Measurements from ENCODE around the gene HAGHL.
"Not testable (repeated sequence)": the region's sequence is repeated elsewhere in the genome, so short reads cannot be mapped to it uniquely, and the experiment has no call there.

HAGHL gene

DNA sequence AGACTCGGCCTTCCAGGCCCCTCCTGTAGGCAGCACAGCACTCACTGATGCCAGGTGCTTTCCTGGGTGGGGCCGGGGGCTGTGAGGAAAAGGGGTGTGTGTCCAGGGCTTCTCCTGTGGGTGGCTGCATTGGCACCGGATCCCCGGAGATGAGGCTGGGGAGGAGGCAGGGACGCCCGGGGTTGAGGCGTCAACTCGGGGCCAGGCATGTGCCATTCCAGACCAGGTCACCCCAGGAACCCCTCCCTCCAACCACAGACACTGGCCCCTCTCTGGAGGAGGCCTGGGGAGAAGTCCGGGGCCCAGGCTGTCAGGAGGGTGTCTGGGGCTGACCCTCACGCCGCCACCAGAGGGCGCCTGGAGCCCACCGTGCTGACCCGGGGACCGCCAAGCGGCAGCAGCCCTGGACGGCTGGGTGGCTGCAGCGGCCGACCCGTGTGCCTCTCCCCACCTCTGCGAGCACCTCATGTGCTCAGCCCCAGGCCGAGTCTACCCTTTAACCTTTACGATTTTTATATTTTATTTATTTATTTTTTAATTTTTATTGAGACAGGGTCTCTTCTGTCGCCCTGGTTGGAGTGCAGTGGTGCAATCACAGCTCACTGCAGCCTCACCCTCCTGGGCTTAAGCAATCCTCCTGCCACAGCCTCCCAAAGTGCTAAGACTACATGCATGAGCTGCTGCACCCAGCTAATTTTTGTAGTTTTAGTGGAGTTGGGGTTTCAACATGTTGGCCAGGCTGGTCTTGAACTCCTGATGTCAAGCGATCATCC is 15.2 kb upstream of the HAGHL start:
- Histone ChIP-seq H3K9me3 (replicated peaks; ENCODE audit: low read length) (no peaks in the 10 kb centered on the region), H3K27me3 (ENCODE audit: control insufficient read depth, insufficient read depth, low read length) (peaks cover 36% of the 10 kb centered on the region), H3K4me3 (ENCODE audit: low read length) (no peak overlapping the region), H3K36me3 (ENCODE audit: insufficient read depth, low read length) (no peaks in the 10 kb centered on the region), H3K4me2 (ENCODE audit: low read length) (no peak overlapping the region), H3K4me1 (ENCODE audit: control insufficient read depth, insufficient read depth, low read length) (peaks cover 36% of the 10 kb centered on the region), H3K9ac (ENCODE audit: low read depth, low read length) (no peak overlapping the region)

DNA sequence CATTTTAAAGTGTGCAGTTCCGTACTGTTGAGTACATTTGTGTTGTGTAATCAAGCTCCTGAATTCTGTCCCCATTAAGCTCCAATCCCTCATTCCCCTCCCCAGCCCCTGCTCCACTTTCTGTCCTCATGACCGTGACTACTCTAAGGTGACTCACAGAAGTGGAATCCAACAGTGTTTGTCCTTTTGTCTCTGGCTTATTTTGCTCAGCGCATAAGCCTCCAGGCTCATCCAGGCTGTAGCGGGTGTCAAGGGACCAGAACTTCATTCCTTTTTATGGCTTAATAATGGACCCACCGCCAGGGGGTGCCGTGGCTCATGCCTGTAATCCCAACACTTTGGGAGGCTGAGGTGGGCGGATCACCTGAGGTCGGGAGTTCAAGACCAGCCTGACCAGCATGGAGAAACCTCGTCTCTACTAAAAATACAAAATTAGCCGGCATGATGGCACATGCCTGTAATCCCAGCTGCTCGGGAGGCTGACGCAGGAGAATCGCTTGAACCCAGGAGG is 14.1 kb upstream of the HAGHL start:
- H3K36me3 ChIP-seq (ENCODE audit: insufficient read depth, low read length); H3K9me3 ChIP-seq (replicated peaks; ENCODE audit: low read length); H3K9ac ChIP-seq (ENCODE audit: low read depth, low read length); H3K4me2 ChIP-seq (ENCODE audit: low read length); H3K4me3 ChIP-seq (ENCODE audit: low read length): not testable (repeated sequence)
- peaks cover 28% of the 10 kb centered on the region for H3K27me3 ChIP-seq (ENCODE audit: control insufficient read depth, insufficient read depth, low read length)
- peaks cover 36% of the 10 kb centered on the region for H3K4me1 ChIP-seq (ENCODE audit: control insufficient read depth, insufficient read depth, low read length)

DNA sequence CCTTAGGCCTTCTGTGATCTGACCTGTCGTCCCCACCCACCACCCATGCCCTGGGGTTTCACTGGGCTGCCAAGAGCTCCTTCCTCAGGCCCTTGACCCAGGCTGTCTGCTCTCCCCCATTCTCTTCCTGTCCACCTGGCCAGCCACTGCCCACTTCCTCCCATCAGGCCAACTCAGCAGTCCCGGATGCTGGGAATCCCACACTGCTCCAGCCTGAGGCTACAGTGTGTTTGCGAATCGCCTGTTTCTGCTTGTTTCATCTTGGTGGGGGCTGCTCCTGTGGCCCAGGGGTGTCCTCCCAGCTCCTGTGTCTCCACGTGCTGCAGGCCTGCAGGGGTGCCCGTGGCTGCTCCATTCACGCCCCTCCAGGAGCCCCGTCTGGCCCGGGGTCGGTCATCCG is 12.8 kb upstream of the HAGHL start:
- H3K27me3 ChIP-seq (ENCODE audit: control insufficient read depth, insufficient read depth, low read length): peaks cover 15% of the 10 kb centered on the region

DNA sequence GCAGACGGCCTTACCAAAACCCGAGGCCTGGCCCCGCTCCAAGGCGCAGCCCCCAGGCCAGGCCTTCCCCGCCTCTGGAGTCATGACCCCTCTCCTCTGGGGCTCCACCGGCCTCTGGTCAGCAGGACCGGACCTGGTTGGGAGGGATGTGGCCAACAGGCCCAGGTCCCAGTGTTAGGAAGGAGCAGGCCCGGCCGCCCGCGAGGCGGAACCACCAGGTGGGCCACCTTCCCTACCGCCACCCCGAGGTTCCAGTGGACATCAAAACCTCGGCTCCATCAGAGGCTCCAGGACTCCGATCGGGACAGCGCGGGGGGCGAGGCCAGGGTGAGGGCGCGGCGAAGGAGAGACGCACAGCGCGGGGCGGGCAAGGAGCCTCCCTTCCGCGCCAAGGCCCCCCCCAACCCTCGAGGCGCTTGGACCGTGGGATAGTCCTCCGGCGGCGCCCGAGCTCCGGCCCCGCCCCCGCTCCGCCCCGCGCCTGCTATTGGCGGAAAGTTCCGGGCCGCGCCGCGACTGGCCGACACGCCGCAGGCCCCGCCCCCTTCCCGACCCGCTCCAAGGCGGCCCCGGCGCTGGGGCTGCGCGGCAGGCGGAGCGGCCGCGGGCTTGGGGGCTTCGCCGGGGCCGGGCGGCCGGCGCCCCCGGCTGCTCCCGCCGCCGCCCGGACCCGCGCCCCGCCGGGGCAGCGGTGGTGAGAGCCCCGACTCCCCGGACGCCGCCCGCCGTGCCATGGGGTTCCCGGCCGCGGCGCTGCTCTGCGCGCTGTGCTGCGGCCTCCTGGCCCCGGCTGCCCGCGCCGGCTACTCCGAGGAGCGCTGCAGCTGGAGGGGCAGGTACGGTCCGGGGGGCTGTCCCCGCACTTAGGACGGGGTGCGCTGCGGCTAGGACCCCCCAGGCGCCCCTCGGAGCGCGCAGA is 12.1 kb upstream of the HAGHL start, which contains the start of gene METRN:
Gene METRN (plus strand): TSS at position 561 of the 919 bp plus-strand sequence. CDS start 172 bp downstream, at position 733.
- peak within 1 kb of the TSS; percentile 97 for H3K4me2 ChIP-seq (ENCODE audit: low read length)
- peak within 1 kb of the TSS; percentile 69 for H3K9ac ChIP-seq (ENCODE audit: low read depth, low read length)
- peaks cover 37% of the 10 kb centered on the region for H3K4me1 ChIP-seq (ENCODE audit: control insufficient read depth, insufficient read depth, low read length)
- H3K4me3 ChIP-seq (ENCODE audit: low read length): peak within 1 kb of the TSS; percentile 75
- H3K27me3 ChIP-seq (ENCODE audit: control insufficient read depth, insufficient read depth, low read length): peaks cover 11% of the 10 kb centered on the region
- no peaks in the 10 kb centered on the region for H3K9me3 ChIP-seq (replicated peaks; ENCODE audit: low read length)
- no peaks in the 10 kb centered on the region for H3K36me3 ChIP-seq (ENCODE audit: insufficient read depth, low read length)

More for the DNA sequence above, 12.8 kb upstream of the HAGHL start:
- Histone ChIP-seq H3K9ac (ENCODE audit: low read depth, low read length) (no peak overlapping the region), H3K36me3 (ENCODE audit: insufficient read depth, low read length) (no peaks in the 10 kb centered on the region), H3K4me1 (ENCODE audit: control insufficient read depth, insufficient read depth, low read length) (peaks cover 36% of the 10 kb centered on the region), H3K9me3 (replicated peaks; ENCODE audit: low read length) (no peaks in the 10 kb centered on the region), H3K4me3 (ENCODE audit: low read length) (no peak overlapping the region), H3K4me2 (ENCODE audit: low read length) (no peak overlapping the region)

DNA sequence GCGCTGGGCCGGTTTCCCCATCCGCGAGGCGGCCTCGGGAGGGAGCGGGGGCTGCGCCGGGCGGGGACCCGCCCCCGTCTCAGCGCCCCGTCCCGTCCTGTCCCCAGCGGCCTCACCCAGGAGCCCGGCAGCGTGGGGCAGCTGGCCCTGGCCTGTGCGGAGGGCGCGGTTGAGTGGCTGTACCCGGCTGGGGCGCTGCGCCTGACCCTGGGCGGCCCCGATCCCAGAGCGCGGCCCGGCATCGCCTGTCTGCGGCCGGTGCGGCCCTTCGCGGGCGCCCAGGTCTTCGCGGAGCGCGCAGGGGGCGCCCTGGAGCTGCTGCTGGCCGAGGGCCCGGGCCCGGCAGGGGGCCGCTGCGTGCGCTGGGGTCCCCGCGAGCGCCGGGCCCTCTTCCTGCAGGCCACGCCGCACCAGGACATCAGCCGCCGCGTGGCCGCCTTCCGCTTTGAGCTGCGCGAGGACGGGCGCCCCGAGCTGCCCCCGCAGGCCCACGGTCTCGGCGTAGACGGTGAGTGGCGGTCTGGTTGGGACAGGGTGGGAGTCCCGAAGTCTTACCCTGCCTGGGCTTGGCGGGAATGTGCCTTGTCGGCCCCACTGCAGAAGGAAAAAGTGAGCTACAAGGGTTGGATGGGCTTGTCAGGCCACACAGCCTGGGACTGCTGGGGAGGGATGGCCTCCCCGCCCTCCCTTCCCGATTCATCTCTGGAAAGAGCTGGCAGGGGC is 11.3 kb upstream of the HAGHL start:
- Histone ChIP-seq H3K9ac (ENCODE audit: low read depth, low read length) (peak overlapping the region; percentile 69), H3K27me3 (ENCODE audit: control insufficient read depth, insufficient read depth, low read length) (peaks cover 3% of the 10 kb centered on the region), H3K9me3 (replicated peaks; ENCODE audit: low read length) (no peaks in the 10 kb centered on the region), H3K36me3 (ENCODE audit: insufficient read depth, low read length) (no peaks in the 10 kb centered on the region), H3K4me2 (ENCODE audit: low read length) (peak overlapping the region; percentile 97), H3K4me1 (ENCODE audit: control insufficient read depth, insufficient read depth, low read length) (peaks cover 36% of the 10 kb centered on the region), H3K4me3 (ENCODE audit: low read length) (peak overlapping the region; percentile 75)

DNA sequence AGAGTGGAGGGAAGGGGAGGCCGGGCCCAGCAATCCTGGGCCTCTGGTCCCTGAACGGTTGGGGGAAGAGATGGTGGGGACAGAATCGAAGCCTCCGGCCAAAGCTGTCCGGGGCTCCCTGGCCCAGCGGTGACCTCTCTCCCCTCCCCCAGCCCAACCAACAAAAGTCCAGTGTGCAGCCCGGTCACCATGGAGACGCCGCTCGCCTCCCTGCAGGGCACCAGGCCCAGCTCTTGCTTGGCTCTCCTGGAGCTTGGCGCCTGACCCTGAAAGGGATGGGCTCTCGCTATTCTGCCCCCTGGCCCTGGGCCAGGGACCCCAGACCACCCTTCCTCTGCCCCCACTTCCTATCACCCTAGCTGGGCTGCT is 10.7 kb upstream of the HAGHL start:
- peak overlapping the region; percentile 69 for H3K9ac ChIP-seq (ENCODE audit: low read depth, low read length)
- H3K36me3 ChIP-seq (ENCODE audit: insufficient read depth, low read length): no peaks in the 10 kb centered on the region
- peak overlapping the region; percentile 97 for H3K4me2 ChIP-seq (ENCODE audit: low read length)
- H3K4me1 ChIP-seq (ENCODE audit: control insufficient read depth, insufficient read depth, low read length): peaks cover 35% of the 10 kb centered on the region
- no peaks in the 10 kb centered on the region for H3K9me3 ChIP-seq (replicated peaks; ENCODE audit: low read length)
- H3K4me3 ChIP-seq (ENCODE audit: low read length): peak overlapping the region; percentile 75
- H3K27me3 ChIP-seq (ENCODE audit: control insufficient read depth, insufficient read depth, low read length): no peaks in the 10 kb centered on the region

DNA sequence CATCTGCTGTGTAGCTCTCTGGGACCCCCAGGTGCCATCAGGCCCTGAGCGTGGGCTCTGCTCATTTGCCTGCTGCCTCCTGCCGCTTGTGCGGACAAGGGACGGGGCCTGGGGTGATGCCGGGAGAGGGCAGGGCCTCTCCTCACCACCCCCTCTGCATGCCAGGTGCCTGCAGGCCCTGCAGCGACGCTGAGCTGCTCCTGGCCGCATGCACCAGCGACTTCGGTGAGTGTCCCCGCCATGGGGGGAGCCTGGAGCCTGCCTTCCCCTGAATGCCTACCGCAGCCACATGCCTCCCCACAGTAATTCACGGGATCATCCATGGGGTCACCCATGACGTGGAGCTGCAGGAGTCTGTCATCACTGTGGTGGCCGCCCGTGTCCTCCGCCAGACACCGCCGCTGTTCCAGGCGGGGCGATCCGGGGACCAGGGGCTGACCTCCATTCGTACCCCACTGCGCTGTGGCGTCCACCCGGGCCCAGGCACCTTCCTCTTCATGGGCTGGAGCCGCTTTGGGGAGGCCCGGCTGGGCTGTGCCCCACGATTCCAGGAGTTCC is 10.1 kb upstream of the HAGHL start:
- no peak overlapping the region for H3K4me3 ChIP-seq (ENCODE audit: low read length)
- no peaks in the 10 kb centered on the region for H3K27me3 ChIP-seq (ENCODE audit: control insufficient read depth, insufficient read depth, low read length)
- H3K9ac ChIP-seq (ENCODE audit: low read depth, low read length): no peak overlapping the region
- peak overlapping the region; percentile 97 for H3K4me2 ChIP-seq (ENCODE audit: low read length)
- no peaks in the 10 kb centered on the region for H3K36me3 ChIP-seq (ENCODE audit: insufficient read depth, low read length)
- peaks cover 42% of the 10 kb centered on the region for H3K4me1 ChIP-seq (ENCODE audit: control insufficient read depth, insufficient read depth, low read length)
- no peaks in the 10 kb centered on the region for H3K9me3 ChIP-seq (replicated peaks; ENCODE audit: low read length)

DNA sequence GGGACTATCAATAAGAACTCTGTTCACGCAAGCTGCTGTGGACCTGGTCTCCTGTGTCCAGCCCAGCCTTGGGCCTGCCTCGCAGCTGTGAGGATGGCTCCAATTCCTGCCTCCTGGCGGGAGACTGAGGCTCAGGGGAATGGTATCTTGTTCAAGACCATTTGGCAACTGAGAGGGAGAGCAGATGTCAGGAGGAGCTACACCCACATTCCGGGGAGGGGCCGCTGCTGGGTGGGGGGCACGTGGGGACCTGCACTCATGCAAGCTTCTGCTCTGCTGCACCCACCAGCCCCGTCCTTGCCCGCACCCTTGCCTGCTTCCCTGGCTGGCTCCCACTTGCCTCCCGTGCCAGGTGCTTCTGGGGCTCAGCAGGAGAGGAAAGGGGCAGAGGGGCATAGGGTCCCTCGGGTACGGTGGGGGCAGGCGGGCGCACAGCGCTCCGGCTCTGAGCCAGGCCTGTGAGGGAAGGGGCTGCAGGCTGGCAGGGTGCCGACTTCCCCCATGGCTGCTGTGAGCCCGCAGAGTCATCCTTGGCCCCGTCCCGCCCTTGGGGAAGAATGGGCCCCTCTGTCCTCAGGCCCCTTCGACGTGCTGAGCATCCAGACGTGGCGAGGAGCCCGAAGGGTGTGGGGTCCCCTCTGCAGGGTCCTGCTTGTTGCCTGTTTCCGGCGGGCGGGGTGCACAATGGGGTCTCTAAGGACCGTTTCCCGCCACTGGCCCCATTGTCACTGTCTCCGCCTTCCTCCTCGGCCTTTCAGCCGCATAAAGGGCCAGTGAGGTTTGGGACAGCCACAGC is 9.3 kb upstream of the HAGHL start:
- Histone ChIP-seq H3K4me1 (ENCODE audit: control insufficient read depth, insufficient read depth, low read length) (peaks cover 40% of the 10 kb centered on the region), H3K9ac (ENCODE audit: low read depth, low read length) (no peak overlapping the region), H3K4me3 (ENCODE audit: low read length) (no peak overlapping the region), H3K4me2 (ENCODE audit: low read length) (no peak overlapping the region), H3K36me3 (ENCODE audit: insufficient read depth, low read length) (no peaks in the 10 kb centered on the region), H3K9me3 (replicated peaks; ENCODE audit: low read length) (no peaks in the 10 kb centered on the region), H3K27me3 (ENCODE audit: control insufficient read depth, insufficient read depth, low read length) (no peaks in the 10 kb centered on the region)

DNA sequence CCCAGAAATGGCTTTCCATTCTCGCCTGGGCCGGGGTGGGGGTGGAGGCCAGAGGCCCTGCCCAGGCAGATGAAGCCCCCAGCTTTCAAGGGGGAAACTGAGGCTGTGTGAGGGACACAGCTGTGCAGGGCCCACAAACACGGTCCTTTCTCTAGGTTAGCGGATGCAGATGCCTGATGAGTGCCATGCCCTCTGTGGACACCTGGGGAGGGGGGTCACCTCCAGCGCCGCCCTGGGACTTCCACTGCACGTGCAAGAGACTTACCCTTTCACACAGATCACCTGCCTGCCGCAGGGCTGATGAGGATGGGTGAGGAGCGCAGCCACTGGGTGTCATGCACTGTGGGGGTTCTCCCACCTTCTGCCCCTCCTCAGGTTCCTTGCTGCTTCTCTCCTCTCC is 8.5 kb upstream of the HAGHL start:
- Histone ChIP-seq H3K9me3 (replicated peaks; ENCODE audit: low read length) (no peaks in the 10 kb centered on the region), H3K4me1 (ENCODE audit: control insufficient read depth, insufficient read depth, low read length) (peaks cover 40% of the 10 kb centered on the region), H3K36me3 (ENCODE audit: insufficient read depth, low read length) (no peaks in the 10 kb centered on the region), H3K27me3 (ENCODE audit: control insufficient read depth, insufficient read depth, low read length) (no peaks in the 10 kb centered on the region), H3K4me3 (ENCODE audit: low read length) (no peak overlapping the region), H3K4me2 (ENCODE audit: low read length) (no peak overlapping the region), H3K9ac (ENCODE audit: low read depth, low read length) (no peak overlapping the region)

DNA sequence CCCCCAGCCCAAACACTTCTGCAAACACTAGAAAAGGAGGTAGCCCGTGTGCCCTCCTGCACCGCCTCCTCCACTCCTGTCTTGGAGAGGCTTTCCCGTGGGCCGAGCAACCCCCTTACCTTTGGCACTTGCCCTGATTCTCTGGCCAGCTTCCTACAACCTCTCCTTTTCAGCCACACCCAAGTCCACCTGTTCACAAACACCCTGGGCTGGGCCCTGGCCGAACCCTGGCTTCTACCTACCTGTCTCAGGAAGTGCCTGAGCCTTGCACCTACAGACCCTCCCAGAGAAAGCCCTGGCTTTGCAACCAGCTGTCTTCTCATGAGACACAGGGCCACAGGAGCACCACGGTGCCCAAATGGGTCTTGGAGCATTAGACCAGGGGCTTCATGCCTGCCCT is 8.0 kb upstream of the HAGHL start:
- Histone ChIP-seq H3K4me3 (ENCODE audit: low read length) (no peak overlapping the region), H3K27me3 (ENCODE audit: control insufficient read depth, insufficient read depth, low read length) (no peaks in the 10 kb centered on the region), H3K9me3 (replicated peaks; ENCODE audit: low read length) (no peaks in the 10 kb centered on the region), H3K9ac (ENCODE audit: low read depth, low read length) (no peak overlapping the region), H3K4me1 (ENCODE audit: control insufficient read depth, insufficient read depth, low read length) (peaks cover 40% of the 10 kb centered on the region), H3K36me3 (ENCODE audit: insufficient read depth, low read length) (no peaks in the 10 kb centered on the region), H3K4me2 (ENCODE audit: low read length) (no peak overlapping the region)
